Hematopoietic multipotent progenitor cell treated with erythropoietin and hydrocortisone succinate and interleukin-3 and kit ligand, for 4 days (in vitro differentiated cells): ENCODE data around the gene FAR1.
A peak's percentile ranks its signal among the peaks of the same experiment; 100 is the strongest.

ENCODE experiments used
- DNase-seq: peaks from one replicate; pipeline ENCODE4 v3.0.0-alpha.2; 2015

FAR1 gene

GRCh38 chr11:13713982-13714381, 45.5 kb downstream of the FAR1 start:
- no peak for DNase-seq

GRCh38 chr11:13717331-13717730, 48.9 kb downstream of the FAR1 start:
- DNase-seq, result peak; percentile 51

- DNase-seq, result no peak
These were observed 49.9 kb downstream of the FAR1 start for GRCh38 chr11:13718394-13718793.

- no peak for DNase-seq
These were observed 52.5 kb downstream of the FAR1 start for GRCh38 chr11:13720940-13721339.

- no peak for DNase-seq
These were observed 53.3 kb downstream of the FAR1 start for GRCh38 chr11:13721760-13722159.

GRCh38 chr11:13726456-13726855, 58.0 kb downstream of the FAR1 start:
- no peak for DNase-seq

GRCh38 chr11:13728076-13728475, 59.6 kb downstream of the FAR1 start:
- peak; percentile 41 for DNase-seq

GRCh38 chr11:13734530-13734929, 66.1 kb downstream of the FAR1 start:
- no peak for DNase-seq

GRCh38 chr11:13745165-13745564, 76.7 kb downstream of the FAR1 start:
- DNase-seq, result peak; percentile 32

- peak; percentile 59 for DNase-seq
These were observed 84.8 kb downstream of the FAR1 start for GRCh38 chr11:13753316-13753715.

GRCh38 chr11:13759050-13759449, 90.6 kb downstream of the FAR1 start:
- no peak for DNase-seq

GRCh38 chr11:13760115-13760514, 91.6 kb downstream of the FAR1 start:
- no peak for DNase-seq

- no peak for DNase-seq
These were observed 92.8 kb downstream of the FAR1 start for GRCh38 chr11:13761250-13761649.

GRCh38 chr11:13761716-13762115, 93.2 kb downstream of the FAR1 start:
- DNase-seq, result no peak

GRCh38 chr11:13762718-13763117, 94.2 kb downstream of the FAR1 start:
- DNase-seq, result no peak

GRCh38 chr11:13763341-13763740, 94.9 kb downstream of the FAR1 start:
- DNase-seq, result no peak

GRCh38 chr11:13765886-13766285, 97.4 kb downstream of the FAR1 start:
- DNase-seq, result no peak

GRCh38 chr11:13767471-13767870, 99.0 kb downstream of the FAR1 start:
- DNase-seq, result peak; percentile 93

- DNase-seq, result no peak
These were observed 100.7 kb downstream of the FAR1 start for GRCh38 chr11:13769188-13769587.

- peak; percentile 56 for DNase-seq
These were observed 102.7 kb downstream of the FAR1 start for GRCh38 chr11:13771151-13771550.

- DNase-seq, result peak; percentile 91
These were observed 104.0 kb downstream of the FAR1 start for GRCh38 chr11:13772223-13773046.

- no peak for DNase-seq
These were observed 107.0 kb downstream of the FAR1 start for GRCh38 chr11:13775471-13775870.

GRCh38 chr11:13776134-13776815, 107.8 kb downstream of the FAR1 start:
- DNase-seq, result peak; percentile 60

- DNase-seq, result no peak
These were observed 109.0 kb downstream of the FAR1 start for GRCh38 chr11:13777341-13777985.
